CD4-positive, alpha-beta T cell (primary cell): Measurements from ENCODE around the gene VAV2. TPM values are rescaled to one million over a fixed set of nuclear protein-coding genes. Genes with fewer than 3 reads are reported as not detected.

Experiments
- ATAC-seq: fragments of 200-7000 bp; cut with Tn5 transposase; one replicate; pipeline ENCODE4 v1.10.0; 2022; ENCODE audit warnings: mild to moderate bottlenecking; ENCODE audit not compliant: poor library complexity
- CTCF ChIA-PET: fragments of 350-600 bp; sonication (Branson Sonifier 250); formaldehyde crosslinking; loops from one replicate; lab custom pipeline; 2021; ENCODE audit warnings: antibody characterized with exemption, inconsistent platforms; lab: Charles Lee
- POLR2A ChIA-PET: fragments of 350-600 bp; sonication (Branson Sonifier 250); formaldehyde crosslinking; loops from one replicate; lab custom pipeline; 2021; ENCODE audit warnings: antibody characterized with exemption, inconsistent platforms; lab: Charles Lee
- DNase-seq, 14 experiments: peaks; one replicate each; pipeline ENCODE4 v3.0.0-alpha.2; 2013 to 2020; ENCODE audit warnings: mixed read lengths in 2 of 14
- H3K27ac ChIP-seq, 2 donors: one replicate each; pipeline versions ENCODE4 v1.5.1 to v1.7.0; 2013; ENCODE audit warnings: low read length in 2 of 2, low read depth in 1 of 2, mild to moderate bottlenecking in 1 of 2
- H3K27me3 ChIP-seq, 2 experiments: 1 replicate in 1 of 2; 2 replicates in 1 of 2; pipeline versions ENCODE4 v1.6.1 to v1.7.0; 2013; ENCODE audit warnings: low read length in 2 of 2, control low read depth in 1 of 2, mild to moderate bottlenecking in 1 of 2, moderate library complexity in 1 of 2; ENCODE audit not compliant: insufficient read depth in 2 of 2, control insufficient read depth in 1 of 2
- H3K36me3 ChIP-seq: one replicate; pipeline ENCODE4 v1.6.1; 2013; ENCODE audit warnings: low read length, control low read depth; ENCODE audit not compliant: insufficient read depth
- H3K4me1 ChIP-seq: one replicate; pipeline ENCODE4 v1.6.1; 2013; ENCODE audit warnings: low read length, control low read depth; ENCODE audit not compliant: insufficient read depth
- H3K4me3 ChIP-seq: one replicate; pipeline ENCODE4 v1.5.1; 2013; ENCODE audit warnings: mild to moderate bottlenecking, low read length, moderate library complexity
- H3K9me3 ChIP-seq, 2 experiments: 1 replicate in 1 of 2; 2 replicates in 1 of 2; pipeline versions ENCODE4 v1.6.1 to v1.7.0; 2013; ENCODE audit warnings: low read length in 2 of 2, mild to moderate bottlenecking in 2 of 2, control low read depth in 1 of 2, moderate library complexity in 1 of 2; ENCODE audit not compliant: control insufficient read depth in 1 of 2, insufficient read depth in 1 of 2
- H3K27ac Mint-ChIP-seq: one replicate; pipeline ENCODE4 v1.8.0; 2020; ENCODE audit warnings: mixed read lengths
- H3K27me3 Mint-ChIP-seq: one replicate; pipeline ENCODE4 v1.8.0; 2021; ENCODE audit warnings: mixed read lengths
- H3K36me3 Mint-ChIP-seq: one replicate; pipeline ENCODE4 v1.8.0; 2021; ENCODE audit warnings: low read depth, mixed read lengths
- H3K4me1 Mint-ChIP-seq: one replicate; pipeline ENCODE4 v1.8.0; 2021; ENCODE audit warnings: low read depth, mixed read lengths
- H3K4me3 Mint-ChIP-seq: one replicate; pipeline ENCODE4 v1.8.0; 2020; ENCODE audit warnings: mild to moderate bottlenecking, mixed read lengths
- H3K9me3 Mint-ChIP-seq: one replicate; pipeline ENCODE4 v1.8.0; 2020; ENCODE audit warnings: mixed read lengths
- intact Hi-C, 2 experiments: fragments of 100-400 bp; cut with DNase I in 1 of 2; cut with micrococcal nuclease in 1 of 2; formaldehyde crosslinking; loops; one replicate each; pipeline versions ENCODE4 v1.15.1 to v1.9.0; 2023 to 2025; cut with DNase I, micrococcal nuclease
- total RNA-seq, 174 experiments: library from RNA in 2 of 174; stranded (reverse) in 2 of 174; gene quantifications; one replicate each; pipeline ENCODE4 v1.2.3 and lab custom pipeline; 2021 to 2026
- TF ChIP-seq, protein P1 (sequence below): fragments of 200-600 bp; IDR thresholded peaks from one replicate; pipeline ENCODE4 v1.8.0; 2022; ENCODE audit warnings: antibody characterized with exemption, mild to moderate bottlenecking

VAV2 gene
- total RNA-seq, 2 experiments from 2014 or later: 1.6 to 1.7 TPM

DNA sequence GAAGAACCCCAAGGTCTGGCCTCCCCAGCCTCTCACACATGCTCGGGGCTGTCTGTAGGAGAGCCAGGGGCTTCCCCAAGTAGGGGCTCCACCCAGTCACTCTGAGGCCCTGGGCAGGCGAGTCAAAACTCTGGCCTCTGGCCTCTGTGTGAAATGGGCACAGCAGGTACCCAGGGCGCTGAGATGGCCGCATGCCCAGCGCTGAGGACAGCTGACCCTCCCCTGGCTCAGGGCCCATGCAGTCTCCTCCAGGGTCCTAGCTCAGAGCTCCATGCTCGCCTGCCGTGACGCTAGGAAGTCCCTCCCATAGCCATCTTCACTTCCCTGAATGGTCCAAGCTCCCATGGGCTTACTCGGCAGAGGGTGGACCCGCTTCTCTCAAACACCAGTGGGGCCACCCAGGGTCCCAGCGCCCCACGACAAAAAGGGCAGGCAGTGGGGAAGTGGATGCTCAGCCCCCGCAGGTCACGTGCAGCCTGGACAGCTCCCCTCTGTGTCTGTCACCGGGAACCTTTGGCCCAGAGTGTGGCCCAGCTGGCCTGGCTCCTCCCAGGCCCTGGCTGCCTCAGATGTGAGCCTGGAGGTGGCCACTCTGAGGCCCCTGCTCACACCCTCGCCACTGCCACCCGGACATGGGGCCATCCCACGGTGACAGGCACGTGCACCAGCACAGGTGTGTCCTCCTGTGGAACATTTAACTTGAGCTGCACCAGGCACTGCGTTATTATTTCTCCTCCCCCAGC lies 12.2 kb upstream of the VAV2 start:
- Mint-ChIP-seq H3K9me3 (no peaks in the 10 kb centered on the region), H3K27me3 (peaks cover 5% of the 10 kb centered on the region), H3K4me1 (no peaks in the 10 kb centered on the region), H3K27ac (no peak overlapping the region), H3K4me3 (no peak overlapping the region), H3K36me3 (no peaks in the 10 kb centered on the region)
- TF ChIP-seq, protein P1, sequence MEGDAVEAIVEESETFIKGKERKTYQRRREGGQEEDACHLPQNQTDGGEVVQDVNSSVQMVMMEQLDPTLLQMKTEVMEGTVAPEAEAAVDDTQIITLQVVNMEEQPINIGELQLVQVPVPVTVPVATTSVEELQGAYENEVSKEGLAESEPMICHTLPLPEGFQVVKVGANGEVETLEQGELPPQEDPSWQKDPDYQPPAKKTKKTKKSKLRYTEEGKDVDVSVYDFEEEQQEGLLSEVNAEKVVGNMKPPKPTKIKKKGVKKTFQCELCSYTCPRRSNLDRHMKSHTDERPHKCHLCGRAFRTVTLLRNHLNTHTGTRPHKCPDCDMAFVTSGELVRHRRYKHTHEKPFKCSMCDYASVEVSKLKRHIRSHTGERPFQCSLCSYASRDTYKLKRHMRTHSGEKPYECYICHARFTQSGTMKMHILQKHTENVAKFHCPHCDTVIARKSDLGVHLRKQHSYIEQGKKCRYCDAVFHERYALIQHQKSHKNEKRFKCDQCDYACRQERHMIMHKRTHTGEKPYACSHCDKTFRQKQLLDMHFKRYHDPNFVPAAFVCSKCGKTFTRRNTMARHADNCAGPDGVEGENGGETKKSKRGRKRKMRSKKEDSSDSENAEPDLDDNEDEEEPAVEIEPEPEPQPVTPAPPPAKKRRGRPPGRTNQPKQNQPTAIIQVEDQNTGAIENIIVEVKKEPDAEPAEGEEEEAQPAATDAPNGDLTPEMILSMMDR: no peak
- DNase-seq (peak in 1 of 14 experiments; percentile 8), ATAC-seq (no peak)
- ChIA-PET POLR2A (no interaction called here), CTCF (no interaction called here)
- intact Hi-C loops: no loop called here
- Histone ChIP-seq H3K27me3 (peaks cover 0 to 4% of the 10 kb centered on the region in 2 experiments), H3K27ac (no peak overlapping the region), H3K4me1 (no peaks in the 10 kb centered on the region), H3K4me3 (no peak overlapping the region), H3K36me3 (no peaks in the 10 kb centered on the region), H3K9me3 (no peaks in the 10 kb centered on the region)

DNA sequence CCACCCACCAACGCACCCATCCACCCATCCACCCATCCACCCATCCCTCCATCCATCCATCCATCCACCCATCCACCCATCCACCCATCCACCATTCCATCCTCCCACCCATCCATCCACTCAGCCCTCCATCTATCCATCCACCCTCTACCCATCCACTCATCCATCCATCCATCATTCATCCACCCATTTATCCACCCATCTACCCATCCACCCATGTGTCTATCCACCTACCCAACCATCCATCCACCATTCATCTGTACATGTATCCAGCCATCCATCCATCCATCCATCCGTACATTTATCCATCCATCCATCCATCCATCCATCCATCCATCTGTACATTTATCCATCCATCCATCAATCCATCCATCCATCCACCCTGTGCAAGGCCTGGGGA lies 11.1 kb upstream of the VAV2 start:
- Mint-ChIP-seq H3K36me3 (no peaks in the 10 kb centered on the region), H3K4me3 (no peak overlapping the region), H3K27ac (no peak overlapping the region), H3K4me1 (no peaks in the 10 kb centered on the region), H3K9me3 (no peaks in the 10 kb centered on the region), H3K27me3 (peaks cover 5% of the 10 kb centered on the region)
- TF ChIP-seq, protein P1: no peak
- no peak overlapping the region for H3K27ac ChIP-seq
- no peaks in the 10 kb centered on the region for H3K4me1 ChIP-seq
- no peak for ATAC-seq
- intact Hi-C loops: no loop called here
- no peaks in the 10 kb centered on the region for H3K36me3 ChIP-seq
- no peaks in the 10 kb centered on the region for H3K9me3 ChIP-seq
- no peak for DNase-seq
- CTCF ChIA-PET: interaction anchor here (0.5 kb wide), 1 partner anchor 981 kb away, joined by 3 read pairs; no protein-coding TSS in a partner anchor
- no peak overlapping the region for H3K4me3 ChIP-seq
- POLR2A ChIA-PET: no interaction called here
- peaks cover 0 to 4% of the 10 kb centered on the region in 2 experiments for H3K27me3 ChIP-seq

DNA sequence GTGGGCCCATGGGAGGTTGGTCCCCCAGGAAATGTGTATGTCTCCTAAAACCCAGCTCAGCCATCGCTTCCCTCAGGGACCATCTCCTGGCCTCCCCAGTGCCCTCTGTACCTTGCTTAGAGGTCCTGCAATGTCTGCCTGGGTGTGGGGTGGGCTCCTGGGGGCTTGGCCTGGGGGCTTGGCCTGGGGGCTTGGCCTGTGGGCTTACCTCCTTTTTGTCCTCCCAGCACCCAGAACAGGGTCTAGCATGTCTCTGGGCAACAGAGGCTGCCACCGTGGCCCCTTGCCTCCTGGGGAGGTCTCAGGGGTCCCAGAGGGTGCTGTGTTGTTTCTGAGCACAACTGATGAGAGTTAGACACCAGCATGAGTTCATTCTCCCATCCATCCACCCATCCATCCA lies 10.7 kb upstream of the VAV2 start:
- Mint-ChIP-seq H3K27ac (no peak overlapping the region), H3K4me3 (no peak overlapping the region), H3K4me1 (no peaks in the 10 kb centered on the region), H3K9me3 (no peaks in the 10 kb centered on the region), H3K36me3 (no peaks in the 10 kb centered on the region), H3K27me3 (peaks cover 5% of the 10 kb centered on the region)
- no peaks in the 10 kb centered on the region for H3K9me3 ChIP-seq
- no peak overlapping the region for H3K4me3 ChIP-seq
- ATAC-seq (no peak), DNase-seq (no peak)
- H3K27ac ChIP-seq: no peak overlapping the region
- POLR2A ChIA-PET: no interaction called here
- CTCF ChIA-PET: no interaction called here
- H3K4me1 ChIP-seq: no peaks in the 10 kb centered on the region
- TF ChIP-seq, protein P1: no peak
- intact Hi-C loops: no loop called here
- no peaks in the 10 kb centered on the region for H3K36me3 ChIP-seq
- peaks cover 0 to 4% of the 10 kb centered on the region in 2 experiments for H3K27me3 ChIP-seq
